CD4-positive, alpha-beta T cell treated with Interleukin-4 for 1 hour (primary cell): ENCODE results near the gene SIRPD.
"Not testable (repeated sequence)": the region's sequence is repeated elsewhere in the genome, so short reads cannot be mapped to it uniquely, and the experiment has no call there.

ENCODE experiments used
- DNase-seq, 2 donors: peaks; one replicate each; pipeline ENCODE4 v3.0.0-alpha.2; 2020 to 2022

Gene SIRPD

DNA sequence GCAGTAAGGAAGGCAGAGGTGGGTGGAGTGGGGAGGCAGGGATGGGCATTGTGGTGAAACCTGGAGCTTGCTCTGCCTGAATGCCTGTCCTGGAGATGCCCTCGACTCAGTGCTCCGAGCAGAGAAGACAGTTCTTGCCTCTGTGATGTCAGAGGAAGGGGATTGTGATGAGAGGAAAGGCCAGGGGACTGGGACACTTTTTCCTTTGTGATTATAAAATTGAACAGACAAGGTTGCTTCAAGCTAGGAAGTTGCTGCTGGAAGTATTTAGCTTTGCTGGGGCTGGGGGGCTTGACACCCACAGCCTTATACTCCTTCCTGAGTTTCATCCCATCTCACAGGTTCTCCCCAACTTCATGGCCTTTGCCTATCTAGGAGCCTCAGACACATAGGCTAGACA lies at the start of gene SIRPD:
Gene SIRPD (minus strand): TSS at position 101 of the 400 bp plus-strand sequence. CDS start 52 bp downstream, at position 49.
- DNase-seq: no peak

DNA sequence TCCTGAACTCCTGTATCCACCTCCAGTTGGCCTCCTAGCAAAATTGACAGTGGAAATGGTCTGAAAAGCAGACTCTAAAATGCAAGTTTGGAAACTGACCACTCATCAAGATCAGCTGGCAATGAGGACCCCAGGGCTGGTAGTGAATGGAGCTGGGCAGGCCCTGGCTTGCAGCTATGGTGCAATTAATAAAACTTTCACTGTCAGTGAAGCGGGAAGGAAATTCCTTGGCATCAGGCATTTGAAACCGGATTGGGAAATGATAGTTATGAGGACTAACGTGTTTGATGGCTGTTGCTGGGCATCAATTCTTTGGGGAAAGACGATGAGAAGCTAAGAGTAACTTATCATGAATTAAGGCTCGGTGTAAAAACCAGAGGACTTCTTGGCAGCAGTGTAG lies 43.2 kb upstream of the SIRPD start:
- DNase-seq: no peak

DNA sequence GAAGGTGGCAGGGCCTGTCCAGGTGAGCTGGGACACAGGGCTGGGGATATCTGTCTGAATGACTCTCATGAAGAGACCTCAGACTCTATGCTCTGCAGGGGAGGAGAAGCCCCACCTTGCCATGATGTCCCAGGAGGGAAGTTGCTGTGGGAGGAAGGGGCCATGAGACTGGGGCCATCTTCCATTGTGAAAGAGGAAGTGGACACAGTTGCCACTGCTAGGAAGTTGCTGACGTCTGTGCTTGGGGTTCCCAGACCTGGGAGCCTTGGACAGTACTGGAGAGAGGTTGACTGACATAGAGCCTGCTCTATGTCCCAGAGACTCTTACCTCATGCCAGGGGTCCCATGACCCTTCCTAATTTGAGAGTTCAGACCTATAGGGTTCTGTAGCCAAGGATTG lies 37.8 kb upstream of the SIRPD start:
- no peak for DNase-seq

DNA sequence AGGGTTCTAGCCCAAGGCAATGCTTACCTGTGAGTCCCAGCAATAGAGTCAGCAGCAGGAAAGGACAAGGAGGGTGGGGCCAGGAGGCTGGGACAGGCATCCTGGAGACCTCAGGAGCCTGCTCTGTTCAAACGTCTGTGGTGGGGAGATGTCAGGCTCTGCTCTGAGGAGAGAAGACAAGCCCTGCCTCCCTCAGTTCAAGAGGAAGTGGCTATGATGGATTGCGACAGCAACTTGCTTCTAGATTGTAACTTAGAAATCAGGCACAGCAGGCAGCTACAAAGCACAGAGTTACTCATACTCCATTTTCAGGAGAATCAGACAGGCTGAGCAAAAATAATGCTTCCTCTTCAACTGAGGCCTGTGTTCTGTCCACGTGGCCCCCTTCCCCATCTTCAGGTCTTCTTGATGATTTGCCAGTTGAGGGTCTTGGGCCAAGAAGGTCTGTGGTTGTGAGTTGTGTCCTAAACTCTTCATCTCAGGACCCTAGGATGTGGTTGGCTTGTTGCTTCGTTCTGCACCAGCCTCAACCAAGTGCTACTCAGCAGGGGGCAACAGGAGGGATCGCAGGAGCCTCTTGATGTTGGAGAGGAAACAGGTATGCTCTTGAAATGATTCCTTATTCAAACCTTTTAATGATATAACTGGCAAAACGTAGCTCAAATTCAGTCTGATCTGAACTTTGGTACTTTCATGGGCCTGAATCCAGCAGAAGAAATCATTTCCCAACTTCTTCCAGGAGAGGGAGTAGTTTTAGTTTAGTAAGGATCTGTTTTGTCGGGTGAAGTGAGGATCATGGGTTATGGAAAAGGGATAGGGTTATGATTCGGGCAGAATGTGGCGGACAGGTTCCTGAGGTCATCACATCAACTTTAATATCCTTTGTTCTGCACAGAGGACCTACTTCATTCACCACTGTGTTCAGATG lies 31.3 kb upstream of the SIRPD start:
- no peak for DNase-seq

DNA sequence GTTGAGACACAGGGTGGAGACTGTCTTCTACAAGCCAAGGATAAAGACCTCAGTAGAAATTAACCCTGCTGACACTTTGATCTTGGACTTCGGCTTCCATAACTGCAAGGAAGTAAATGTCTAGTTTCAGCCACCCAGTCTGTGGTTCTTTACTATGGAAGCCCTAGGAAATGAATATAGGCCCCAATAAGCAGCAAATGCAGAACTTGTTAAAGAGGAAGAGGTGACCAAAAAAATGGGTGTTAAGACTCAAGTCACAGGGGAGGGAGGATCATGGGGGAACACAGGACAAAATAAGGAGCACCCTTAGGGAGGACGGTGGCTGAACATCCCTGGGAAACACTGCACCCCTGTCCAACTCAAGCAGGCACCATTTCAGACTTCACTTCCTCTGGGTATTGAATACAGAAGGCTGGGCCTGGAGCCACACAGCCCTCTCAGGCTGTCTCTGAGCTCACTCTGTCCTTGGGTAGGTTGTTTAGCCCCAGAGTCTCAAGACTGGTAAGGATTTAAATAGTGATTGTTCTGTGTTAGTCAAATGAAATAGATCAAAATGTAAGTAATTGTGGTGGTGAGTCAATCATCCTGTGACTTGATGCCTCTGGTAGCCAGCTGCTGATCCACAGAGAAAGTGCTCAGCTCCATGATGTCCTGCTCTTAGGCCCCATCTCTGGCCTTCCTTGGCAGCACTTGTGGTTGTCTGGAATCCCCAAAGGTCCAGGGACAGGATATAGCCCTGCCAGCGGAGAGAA lies 30.5 kb upstream of the SIRPD start:
- DNase-seq: no peak

DNA sequence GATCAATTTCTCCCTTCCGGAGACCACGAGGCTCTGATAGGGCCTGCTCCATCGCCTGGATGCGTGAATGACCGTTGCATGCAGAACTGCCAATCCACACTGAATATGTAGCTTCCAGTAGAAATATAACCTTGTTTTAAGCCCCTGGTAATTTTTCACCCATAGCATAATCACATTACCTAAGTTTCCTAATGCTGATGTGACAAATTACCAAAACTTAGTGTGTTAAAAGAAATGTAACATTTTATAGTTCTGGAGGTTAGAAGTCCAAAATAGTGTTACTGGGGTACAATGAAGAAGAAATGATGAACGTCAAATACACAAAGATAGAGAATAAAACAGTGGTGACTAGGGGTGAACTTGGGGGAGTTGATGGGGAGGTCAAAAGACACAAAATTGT lies 22.0 kb upstream of the SIRPD start:
- no peak for DNase-seq

DNA sequence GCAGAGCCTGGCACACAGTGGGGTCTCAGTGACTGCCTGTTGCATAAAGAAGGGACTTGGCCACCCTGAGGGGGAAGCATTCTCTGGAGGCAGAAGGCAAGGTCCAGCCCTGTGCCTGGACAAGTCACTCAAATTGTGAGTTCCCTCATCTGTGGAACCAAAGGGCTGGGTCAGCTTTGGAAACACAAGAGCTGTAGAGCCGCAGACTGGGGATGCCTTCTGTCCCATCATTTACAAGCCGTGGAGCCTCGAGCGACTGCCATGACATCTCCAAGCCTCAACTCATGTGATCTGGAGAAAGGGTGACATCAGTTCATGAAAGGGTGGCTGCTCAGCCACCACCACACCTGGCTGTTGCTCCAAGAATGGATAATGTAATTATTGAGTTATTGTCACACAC lies 20.4 kb upstream of the SIRPD start:
- DNase-seq: no peak

DNA sequence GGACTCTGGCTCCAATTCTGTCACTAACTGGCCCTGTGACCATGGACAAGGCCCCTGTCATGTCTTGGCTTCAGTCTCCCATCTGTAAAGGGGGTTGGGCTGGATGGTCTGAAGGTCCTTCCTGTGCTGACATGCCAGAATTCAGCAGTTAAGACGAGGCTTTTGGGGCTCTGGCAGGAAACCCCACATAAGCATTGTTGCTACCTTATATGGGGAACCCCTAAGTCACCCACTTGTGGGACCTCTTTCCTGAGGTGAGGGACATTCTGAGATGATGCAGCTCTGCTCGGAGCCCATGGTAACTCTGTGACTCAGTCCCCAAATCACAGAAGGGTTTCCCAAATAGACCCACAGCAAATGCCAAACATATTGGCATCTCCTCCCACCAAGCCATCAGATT lies 19.8 kb upstream of the SIRPD start:
- not testable (repeated sequence) for DNase-seq

DNA sequence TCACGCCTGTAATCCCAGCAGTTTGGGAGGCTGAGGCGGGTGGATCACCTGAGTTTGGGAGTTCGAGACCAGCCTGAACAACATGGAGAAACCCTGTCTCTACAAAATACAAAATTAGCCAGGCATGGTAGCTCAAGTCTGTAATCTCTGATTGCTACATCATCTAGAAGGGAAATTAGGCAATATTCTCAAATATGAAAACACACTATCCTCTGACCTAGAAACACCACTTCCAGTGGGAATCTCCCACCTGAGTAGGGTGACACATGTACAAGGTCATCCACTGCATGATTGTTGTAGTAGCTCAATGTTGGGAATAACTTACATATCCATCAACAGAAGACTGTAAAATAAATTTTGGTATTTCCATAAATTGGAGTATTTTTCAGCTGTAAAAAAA lies 19.1 kb upstream of the SIRPD start:
- DNase-seq: no peak

DNA sequence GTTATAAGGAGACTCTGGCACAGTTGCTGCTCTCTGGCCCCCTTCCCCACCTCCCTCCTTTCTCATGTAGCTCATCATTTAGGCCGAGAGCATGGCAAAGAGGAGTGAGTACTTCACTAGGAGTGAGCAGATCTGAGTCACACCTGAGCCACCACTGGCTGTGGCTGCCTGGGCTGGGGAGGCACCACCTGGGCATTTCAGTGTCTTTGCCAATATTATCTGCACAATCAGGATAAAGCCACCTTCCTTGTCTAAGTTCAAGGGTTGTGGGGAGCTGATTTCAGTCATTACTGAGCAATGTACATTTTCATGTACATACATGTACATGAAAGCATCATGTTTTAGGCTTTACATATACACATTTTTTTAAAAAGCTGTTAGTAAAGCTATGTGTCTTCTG lies 18.5 kb upstream of the SIRPD start:
- not testable (repeated sequence) for DNase-seq

DNA sequence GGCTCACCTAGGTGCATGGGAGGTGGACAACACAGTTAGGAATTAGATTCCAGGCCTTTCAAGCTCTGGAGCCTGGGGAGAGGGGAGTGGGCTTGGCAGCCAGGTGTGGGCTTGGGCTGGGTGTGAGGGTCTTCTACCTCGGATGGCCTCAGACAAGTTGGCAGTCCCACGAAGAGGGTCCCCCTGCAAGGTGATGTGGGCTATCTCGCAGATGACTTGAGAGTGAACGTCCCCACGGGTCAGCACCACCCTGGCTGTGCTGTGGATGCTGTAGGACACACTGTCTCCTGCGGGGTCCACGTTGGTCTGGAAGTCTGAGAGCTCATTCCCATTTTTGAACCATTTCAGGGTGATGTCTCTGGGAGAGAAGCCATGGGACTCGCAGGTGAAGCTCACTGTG lies 14.1 kb upstream of the SIRPD start:
- not testable (repeated sequence) for DNase-seq

DNA sequence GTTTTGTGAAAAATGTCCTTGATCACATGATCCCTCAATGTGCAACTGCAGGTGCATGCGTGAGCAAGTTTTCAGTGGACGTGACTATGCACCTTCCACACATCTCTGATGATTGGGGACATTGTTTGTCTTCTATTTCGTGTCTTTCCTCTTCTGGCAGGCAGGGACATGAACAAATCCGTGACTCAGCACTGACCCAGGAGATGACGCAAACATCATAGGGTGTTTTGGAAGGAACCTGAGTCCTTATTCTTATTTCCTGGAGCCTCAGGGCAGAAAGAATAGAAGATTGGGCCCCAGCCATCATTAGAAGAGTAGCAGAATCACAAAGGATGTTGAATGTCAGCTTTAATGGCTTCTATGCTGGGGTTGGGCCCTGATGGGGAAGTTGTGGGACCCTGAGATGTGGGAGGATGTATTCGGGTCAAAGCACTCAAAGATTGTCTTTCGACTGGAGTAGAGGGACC lies 11.9 kb upstream of the SIRPD start:
- peak in 1 of 2 donors; percentile 61 for DNase-seq

DNA sequence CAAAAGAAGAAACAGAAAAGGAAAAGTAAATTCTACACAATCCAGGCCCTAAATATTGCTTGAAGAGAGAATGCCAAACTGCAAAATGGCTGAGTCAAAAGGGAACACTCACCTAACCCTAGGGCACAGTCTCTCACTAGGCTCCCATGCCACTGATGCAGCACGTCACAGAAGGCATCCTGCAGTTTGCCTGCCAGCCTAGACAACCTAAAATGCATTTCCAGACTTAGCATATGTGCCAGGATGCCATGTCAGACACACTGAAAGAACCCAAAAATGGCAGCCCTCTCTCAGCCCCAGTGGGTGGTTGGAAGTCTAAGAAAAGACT lies 10.6 kb upstream of the SIRPD start:
- DNase-seq: no peak

DNA sequence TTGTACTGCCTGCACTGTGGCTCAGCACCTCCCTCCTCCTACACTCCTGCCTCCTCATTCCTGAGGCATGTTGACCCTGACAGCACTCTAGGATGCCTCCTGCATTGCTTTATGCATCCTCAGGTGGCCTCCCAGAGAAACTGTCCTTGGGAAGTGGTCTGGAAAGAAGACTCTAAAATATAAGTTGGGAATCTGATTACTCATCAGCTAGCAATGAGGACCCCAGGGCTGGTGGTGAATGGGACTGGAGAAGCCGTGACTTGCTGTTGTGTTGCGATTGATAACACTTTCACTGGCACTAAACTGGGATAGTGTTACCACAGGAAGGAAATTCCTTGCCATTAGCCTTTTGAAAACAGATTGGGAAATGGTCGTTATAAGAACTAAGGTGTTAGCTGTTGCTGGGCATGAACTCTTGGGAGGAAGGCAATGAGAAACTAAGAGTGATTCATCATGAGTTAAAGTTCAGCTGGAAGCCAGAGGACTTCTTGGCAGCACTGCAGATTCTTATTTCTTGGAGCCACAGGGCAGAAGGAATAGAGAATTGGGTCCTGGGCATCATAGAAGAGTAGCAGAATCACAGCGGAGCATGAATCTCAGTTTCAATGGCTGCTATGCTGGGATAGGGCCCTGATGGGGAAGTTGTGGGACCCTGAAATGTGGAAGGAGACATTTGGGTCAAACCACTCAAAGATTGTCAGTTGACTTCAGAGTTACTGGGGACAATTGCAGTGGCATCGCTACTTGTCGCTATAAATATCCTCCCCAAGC lies 10.1 kb upstream of the SIRPD start:
- no peak for DNase-seq

DNA sequence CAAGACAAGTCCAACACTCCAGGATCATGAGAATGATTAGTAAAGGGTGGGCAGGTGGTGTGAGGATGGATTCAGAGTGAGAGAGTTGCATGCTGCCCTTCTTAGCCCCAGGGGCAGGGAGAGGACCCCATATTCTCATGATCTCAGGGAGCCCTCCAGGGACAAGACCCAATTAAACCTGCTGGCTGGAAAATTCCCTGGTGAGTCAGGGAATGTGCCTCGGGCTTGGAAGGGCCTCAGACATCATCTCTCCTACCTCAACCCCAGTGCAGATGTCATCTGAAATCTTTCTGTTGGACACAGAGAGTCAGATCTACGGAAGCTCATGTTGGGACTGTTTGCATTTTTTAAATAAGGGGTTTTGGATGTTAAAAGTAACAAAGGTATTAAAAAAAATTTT lies 9.2 kb upstream of the SIRPD start:
- no peak for DNase-seq

DNA sequence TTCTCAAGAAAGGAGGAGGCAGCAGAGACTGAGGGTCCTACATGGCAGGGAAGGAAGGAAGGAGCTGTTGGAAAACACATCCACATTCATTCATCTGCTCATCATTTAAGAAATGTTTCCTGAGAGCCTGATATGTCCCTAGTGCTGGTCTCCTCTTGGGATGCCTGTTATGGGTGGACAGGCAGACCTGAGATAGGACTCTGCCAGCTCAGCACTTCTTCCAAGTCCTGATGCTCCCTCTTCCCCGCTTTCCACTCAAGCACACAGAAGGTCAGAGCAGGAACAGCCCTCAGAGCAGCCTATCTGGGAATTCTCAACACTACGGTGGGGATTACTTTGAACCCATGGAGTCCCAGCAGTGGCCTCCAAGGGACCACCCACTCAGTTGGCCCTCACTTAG lies 8.0 kb upstream of the SIRPD start:
- no peak for DNase-seq

DNA sequence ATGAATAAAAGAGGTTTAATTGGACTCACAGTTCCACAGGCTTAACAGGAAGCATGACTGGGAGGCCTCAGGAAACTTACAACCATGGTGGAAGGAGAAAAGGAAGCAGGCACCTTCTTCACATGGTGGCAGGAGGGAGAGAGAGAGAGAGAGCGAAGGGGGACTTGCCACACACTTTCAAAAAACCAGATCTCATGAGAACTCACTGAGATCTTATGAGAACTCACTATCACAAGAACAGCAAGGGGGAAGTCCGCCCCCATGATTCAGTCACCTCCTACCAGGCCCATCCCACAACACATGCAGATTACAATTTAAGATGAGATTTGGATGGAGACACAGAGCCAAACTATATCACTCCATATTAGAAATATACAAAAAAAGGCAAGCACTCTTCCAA lies 6.1 kb upstream of the SIRPD start:
- DNase-seq: no peak

DNA sequence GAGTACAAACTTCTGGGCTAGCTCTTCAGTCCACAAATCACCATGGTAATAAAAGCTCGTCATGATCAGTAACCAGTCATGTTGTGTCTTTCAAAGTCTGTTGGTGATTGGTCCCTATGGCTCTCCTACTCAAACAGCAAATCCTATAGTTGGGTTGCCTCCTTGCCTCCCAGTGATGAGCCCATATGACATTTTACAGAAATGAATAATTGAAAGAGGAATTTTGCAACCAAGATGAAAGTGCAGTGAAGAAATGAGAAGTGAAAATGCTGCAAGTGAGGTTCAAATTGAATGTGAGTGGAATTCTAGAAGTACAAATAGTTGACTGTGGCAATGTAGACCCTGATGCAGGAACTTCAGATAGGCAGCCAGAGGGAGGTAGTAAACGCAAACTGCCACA lies 5.1 kb upstream of the SIRPD start:
- DNase-seq: no peak

DNA sequence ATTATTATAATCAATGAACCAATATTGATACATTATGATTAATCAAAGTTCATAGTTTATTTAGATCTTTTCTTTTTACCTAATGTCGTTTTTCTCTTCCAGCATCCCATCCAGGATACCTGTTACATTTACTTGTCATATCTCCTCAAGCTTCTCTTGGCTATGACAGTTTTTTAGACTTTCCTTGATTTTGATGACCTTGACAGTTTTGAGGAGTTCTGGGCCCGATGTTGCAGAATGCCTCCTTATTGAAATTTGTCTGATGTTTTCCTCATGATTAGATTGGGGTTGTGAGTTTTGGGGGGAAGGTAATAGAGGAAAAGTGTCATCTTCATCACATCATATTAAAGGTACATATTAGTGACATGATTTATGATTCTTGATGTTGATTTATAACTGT lies 3.8 kb upstream of the SIRPD start:
- DNase-seq: no peak

DNA sequence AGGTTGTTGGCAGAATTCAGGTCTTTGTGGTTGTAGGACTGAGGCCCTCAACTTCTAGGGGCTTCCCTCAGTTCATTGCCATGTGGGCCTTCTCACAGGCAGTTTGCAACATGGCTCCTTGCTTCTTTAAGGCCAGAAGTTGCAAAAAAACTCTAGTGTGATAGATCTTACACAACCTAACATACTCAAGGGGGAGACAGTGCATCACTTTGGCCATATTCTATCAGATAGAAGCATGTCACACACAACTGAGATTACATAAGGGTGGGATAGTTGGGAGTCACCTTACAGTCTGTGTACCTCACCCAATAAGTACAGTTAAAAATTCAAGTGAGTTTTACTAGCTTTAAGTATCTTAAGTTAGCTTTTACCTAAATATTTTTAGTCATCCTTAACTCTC lies 1.6 kb downstream of the SIRPD start:
- peak in 1 of 2 donors; percentile 57 for DNase-seq

DNA sequence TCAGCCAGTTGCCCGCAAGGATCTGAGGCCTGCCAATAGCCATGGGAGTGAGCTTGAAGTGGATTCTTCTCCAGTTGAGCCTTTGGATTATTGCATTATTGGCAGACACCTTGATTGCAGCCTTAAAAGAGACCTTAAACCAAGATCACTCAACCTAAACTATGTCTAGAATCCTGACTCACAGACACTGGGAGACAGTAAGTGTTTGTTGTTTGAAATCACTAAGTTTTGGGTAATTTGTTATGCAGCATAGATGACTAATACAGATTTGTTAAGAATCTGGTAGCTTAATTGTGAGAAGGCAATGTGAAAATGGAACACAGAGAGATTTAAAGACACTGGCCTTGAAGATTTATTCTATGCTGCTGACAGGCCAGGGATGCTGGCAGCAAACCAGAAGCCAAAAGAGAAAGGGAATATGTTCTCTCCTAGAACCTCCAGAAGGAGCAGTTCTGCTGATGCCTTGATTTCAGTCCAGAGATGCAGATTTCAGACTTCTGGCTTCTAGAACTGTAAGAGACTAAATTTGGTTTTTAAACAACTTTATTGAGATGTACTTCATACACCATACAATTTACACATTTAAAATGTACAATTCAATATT lies 17.6 kb downstream of the SIRPD start:
- DNase-seq: no peak

DNA sequence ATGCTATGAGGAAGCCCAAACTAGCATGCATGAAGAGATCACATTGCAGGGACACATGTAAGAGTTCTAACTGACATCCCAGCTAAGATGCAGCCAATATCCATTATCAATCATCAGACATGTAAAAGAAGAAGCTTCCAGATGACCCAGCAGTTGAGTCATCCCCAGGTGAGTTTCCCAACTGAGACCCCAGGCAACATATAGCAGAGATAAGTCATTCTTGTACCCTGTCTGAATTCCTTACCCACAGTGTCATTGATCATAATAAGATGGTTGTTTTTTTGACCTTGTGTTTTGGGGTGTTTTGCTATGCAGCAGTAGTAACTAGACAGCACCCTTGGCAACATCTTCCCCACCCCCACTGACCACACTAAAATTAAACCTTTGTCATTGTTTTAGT lies 18.9 kb downstream of the SIRPD start:
- DNase-seq: no peak

DNA sequence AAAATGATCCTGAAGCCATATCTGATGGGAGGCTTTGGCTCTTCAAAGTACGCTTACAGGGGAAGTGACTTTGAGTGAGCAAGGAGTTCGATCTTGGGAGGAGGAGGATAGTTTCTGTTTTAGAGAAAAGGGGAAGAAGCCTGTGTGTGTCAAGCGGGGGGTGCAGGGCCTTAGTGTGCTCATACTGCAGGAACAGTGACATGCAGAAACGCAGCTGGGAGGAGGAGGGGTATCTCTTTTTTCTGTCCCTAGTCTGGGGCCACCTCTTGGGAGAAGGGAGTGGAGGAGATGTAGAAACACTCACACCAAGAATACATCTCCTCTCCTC lies 19.8 kb downstream of the SIRPD start:
- peak; percentile 17 to 67 for DNase-seq
